ENCODE results near the gene MRPL4. TPM values are rescaled to one million over a fixed set of nuclear protein-coding genes. Genes with fewer than 3 reads are reported as not detected.

MRPL4 gene
- total RNA-seq, 1 experiment from 2014 or later: 99.3 TPM

- no peaks in the 10 kb centered on the region for H4K20me1 ChIP-seq (ENCODE audit: control insufficient read depth, insufficient read depth, insufficient read length)
- no peak overlapping the region for H3T11ph ChIP-seq (ENCODE audit: low read length)
- no peak overlapping the region for H2AFZ ChIP-seq (ENCODE audit: low read length)
- no peak overlapping the region for H4K5ac ChIP-seq (ENCODE audit: insufficient read length, low read depth, low read length)
- Mint-ChIP-seq H3K4me1 (0 out of 4 replicates have a peak, but pooled peaks cover 0 to 4% of the 10 kb centered on the region in 2 experiments), H3K27me3 (ENCODE audit: low read depth) (peaks cover 9% of the 10 kb centered on the region), H3K27ac (peak overlapping the region in 1 of 3 experiments; percentile 27; a peak in 2 of 7 replicates), H3K36me3 (ENCODE audit: insufficient read depth in 1 of 3, low read depth in 3 of 3) (peaks cover 4 to 15% (median 5%) of the 10 kb centered on the region in 3 experiments; a peak in 4 of 7 replicates), H3K9me3 (no peaks in the 10 kb centered on the region), H3K4me3 (no peak overlapping the region)
- no peak overlapping the region for H4K91ac ChIP-seq (ENCODE audit: insufficient read length, low read depth, low read length)
- H3K14ac ChIP-seq (ENCODE audit: insufficient read depth, low read length): no peak overlapping the region
- H3K27me3 ChIP-seq (ENCODE audit: insufficient read depth, low read length): no peaks in the 10 kb centered on the region
- no peak overlapping the region for H2BK120ac ChIP-seq (ENCODE audit: low read depth, low read length, poor library complexity, severe bottlenecking)
- H2BK12ac ChIP-seq (ENCODE audit: insufficient read length, low read depth, low read length): no peak overlapping the region
- H2BK5ac ChIP-seq (ENCODE audit: insufficient read length, low read length): no peak overlapping the region
- no peak overlapping the region for H3K4ac ChIP-seq (ENCODE audit: low read depth, low read length)
- DNase-seq: no peak
- H3K9me3 ChIP-seq (ENCODE audit: control insufficient read depth, low read depth, low read length): no peaks in the 10 kb centered on the region
- no peak overlapping the region for H3K56ac ChIP-seq (ENCODE audit: insufficient read length, low read depth, low read length)
- H2BK20ac ChIP-seq (ENCODE audit: low read depth, low read length, poor library complexity, severe bottlenecking): no peak overlapping the region
- no peaks in the 10 kb centered on the region for H3K79me1 ChIP-seq (ENCODE audit: insufficient read depth, low read depth, low read length, poor library complexity, severe bottlenecking)
- H2AK5ac ChIP-seq (ENCODE audit: insufficient read length, low read length): no peak overlapping the region
- no peak overlapping the region for H3K9ac ChIP-seq (ENCODE audit: extremely low read depth, insufficient read length, low read length)
- no peaks in the 10 kb centered on the region for H3K79me2 ChIP-seq (ENCODE audit: insufficient read depth, low read length)
- WGBS (ENCODE audit: extremely low coverage, insufficient read length, low lambda C conversion rate): no CpG with 5 or more reads among the region's 17 CpGs
- H3K4me2 ChIP-seq (ENCODE audit: insufficient read depth, insufficient read length, low read length): no peak overlapping the region
- no peak for TF ChIP-seq CTCF (conservative IDR thresholded peaks at IDR 0.05)
- H3K23ac ChIP-seq (ENCODE audit: insufficient read length, low read depth, low read length): no peak overlapping the region
- no peak overlapping the region for H4K8ac ChIP-seq (replicated peaks; ENCODE audit: insufficient read length, low read depth, low read length)
- no peak overlapping the region for H3K27ac ChIP-seq (ENCODE audit: insufficient read length, low read depth, low read length)
- H2BK15ac ChIP-seq (ENCODE audit: low read depth, low read length): no peak overlapping the region
- no peak overlapping the region for H3K18ac ChIP-seq (ENCODE audit: insufficient read length, low read depth, low read length)
- H3K23me2 ChIP-seq (ENCODE audit: insufficient read length, low read depth, low read length, poor library complexity, severe bottlenecking): no peaks in the 10 kb centered on the region
- no peaks in the 10 kb centered on the region for H3K4me1 ChIP-seq (ENCODE audit: insufficient read depth, low read length)
These were observed 53.3 kb downstream of the MRPL4 start for GRCh38 chr19:10305139-10305806.

All from H9 (cell line).